GM18519 (cell line): ENCODE measurements around the gene SPIB.
"Not testable (repeated sequence)": the region's sequence is repeated elsewhere in the genome, so short reads cannot be mapped to it uniquely, and the experiment has no call there.

Experiments
- ATAC-seq: cut with Tn5 transposase; IDR thresholded peaks from one replicate; pipeline ENCODE4 v1.9.1; 2021; ENCODE audit warnings: mild to moderate bottlenecking, moderate library complexity; ENCODE audit not compliant: unreplicated experiment, low FRiP score

Gene SPIB

DNA sequence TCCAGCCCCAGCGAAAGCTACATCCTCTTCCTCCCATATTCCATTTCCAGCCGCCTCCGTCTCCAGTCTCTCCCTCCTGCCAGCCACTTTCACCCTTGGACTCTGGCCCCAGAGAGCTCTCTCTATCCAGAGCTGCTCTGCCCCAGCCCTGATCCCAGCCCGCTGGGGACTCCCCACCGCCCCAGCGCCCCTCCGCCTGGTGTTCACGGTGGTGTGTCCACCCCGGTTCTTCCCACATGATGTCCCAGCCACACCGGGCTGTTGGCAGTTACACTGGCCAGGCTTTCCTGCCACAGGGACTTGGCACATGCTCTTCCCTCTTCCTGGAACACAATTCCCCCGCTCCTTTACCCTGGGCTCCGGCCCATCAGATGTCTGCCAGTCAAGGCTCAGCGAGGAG lies 46.3 kb downstream of the SPIB start:
- no peak for ATAC-seq

DNA sequence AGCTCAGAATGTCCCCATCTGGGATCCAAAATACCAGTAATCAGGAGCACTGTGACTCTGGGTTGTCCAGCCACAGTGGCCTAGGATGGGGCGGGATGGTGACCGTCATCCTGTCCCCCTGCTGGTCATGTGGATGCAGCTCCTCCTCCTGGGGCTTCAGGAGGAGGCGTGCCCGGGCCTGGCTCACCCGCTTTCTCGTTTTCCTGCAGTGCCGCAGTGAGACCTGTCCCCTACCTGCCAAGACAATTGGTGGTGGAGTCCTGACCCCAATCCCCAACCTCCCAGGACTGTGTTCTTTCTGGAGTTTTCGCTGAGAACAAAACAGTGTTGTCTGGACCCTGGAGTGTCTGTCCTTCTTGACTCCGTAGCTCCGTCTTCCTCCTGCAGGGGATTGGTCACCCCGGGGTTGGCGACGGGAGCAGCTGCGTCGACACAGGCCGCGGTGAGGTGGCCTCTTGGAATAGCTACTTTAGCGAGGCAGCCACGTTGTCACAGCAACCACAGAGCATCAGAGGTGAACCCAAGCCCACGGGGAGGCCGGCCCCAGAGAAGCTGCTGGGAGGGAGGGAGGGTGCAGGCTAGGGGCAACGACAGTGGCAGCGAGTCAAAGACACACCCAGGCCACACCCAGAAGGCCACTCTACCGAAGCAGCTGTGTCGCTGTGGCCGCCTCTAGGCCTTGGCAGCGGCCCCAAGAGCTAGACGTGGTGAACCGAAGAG lies 47.4 kb downstream of the SPIB start:
- no peak for ATAC-seq

DNA sequence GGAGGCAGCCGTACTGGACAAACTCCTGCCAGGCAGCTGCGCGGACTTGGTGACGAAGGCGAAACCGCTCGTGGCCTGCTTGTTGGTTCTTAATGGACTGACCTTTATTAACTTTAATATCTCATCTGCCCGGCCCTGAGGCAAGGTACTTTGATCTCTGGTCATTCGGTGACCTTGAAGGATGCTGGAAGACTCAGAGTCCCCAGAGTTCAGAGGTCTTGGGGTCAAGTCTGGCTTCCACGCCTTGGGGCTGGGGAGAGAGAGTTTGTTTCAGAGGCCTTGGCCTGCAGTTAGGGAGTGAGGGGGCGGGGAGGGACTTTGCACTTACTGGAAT lies 47.9 kb downstream of the SPIB start:
- no peak for ATAC-seq

DNA sequence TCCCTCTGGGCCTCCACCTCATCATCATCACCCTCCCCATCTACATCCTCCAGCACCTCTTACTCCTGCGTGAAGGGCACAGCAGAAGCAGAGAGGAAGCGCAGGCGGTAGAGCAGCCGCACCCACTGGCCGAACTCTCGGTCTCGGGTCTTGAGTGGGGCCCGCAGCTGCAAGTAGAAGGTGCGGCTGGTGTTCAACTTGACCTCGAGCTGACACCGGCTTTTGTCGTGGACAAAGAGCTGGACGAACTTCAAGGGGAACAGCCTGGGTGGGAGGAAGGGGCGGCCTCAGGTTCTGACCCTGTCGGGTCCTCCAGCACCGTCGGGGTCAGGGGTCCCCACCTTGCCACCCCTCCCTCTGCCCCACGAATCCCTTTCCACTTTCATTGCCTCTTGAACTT lies 48.8 kb downstream of the SPIB start:
- no peak for ATAC-seq

DNA sequence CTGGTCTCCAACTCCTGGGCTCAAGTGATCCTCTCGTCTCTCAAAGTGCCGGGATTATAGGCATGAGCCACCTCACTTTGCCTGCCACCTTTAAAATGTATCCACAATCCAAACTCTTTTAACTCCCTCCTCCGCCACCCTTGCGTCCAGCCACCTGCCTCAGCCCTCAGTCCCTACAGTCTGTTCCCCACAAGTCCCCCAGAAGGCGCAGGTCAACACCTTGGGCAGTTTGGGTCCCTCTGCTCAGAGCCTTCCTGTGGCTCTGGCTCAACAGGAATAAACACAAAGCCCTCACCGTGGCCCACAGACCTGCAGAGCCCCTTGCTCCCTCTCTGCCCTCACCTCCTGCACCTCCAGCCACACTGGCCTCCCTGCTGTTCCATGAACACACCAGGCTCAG lies 50.1 kb downstream of the SPIB start:
- no peak for ATAC-seq

DNA sequence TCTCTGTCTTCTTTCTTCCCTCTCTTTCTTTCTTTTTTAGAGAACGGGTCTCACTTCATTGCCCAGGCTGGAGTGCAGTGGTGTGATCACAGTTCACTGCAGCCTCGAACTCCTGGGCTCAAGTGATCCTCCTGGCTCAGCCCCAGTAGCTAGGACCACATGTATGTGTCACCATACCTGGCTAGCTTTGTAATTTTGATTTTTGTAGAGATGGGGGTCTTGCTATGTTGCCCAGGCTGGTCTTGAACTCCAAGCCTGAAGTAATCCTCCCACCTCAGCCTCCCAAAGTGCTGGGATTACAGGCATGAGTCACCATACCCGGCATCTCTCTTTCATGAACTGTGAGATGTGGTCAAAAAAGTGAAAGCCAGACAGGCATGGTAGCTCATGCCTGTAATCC lies 54.6 kb downstream of the SPIB start:
- not testable (repeated sequence) for ATAC-seq

DNA sequence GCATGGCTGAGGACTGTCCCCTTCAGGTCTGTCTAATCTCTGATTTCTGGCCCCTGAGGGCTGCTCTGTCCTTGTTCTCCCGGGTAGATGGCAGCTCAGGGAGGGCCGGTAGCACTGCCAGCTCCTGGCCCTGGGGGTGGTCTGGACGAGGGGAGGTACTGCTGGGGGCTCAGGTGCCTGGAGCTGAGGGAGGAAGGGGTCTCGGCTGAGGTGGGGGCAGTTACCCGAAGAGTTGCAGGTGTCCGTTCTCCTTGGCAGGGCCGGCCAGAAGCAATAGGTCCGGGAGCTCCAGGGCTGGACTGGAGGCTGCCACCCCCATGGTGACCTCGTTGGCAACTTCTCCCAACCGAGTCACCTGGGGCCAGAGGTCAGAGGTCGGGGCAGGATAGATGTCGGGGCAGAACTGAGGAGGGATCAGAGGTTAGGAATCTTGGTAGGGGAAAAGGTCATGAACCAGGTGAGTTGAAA lies 56.4 kb downstream of the SPIB start:
- no peak for ATAC-seq

DNA sequence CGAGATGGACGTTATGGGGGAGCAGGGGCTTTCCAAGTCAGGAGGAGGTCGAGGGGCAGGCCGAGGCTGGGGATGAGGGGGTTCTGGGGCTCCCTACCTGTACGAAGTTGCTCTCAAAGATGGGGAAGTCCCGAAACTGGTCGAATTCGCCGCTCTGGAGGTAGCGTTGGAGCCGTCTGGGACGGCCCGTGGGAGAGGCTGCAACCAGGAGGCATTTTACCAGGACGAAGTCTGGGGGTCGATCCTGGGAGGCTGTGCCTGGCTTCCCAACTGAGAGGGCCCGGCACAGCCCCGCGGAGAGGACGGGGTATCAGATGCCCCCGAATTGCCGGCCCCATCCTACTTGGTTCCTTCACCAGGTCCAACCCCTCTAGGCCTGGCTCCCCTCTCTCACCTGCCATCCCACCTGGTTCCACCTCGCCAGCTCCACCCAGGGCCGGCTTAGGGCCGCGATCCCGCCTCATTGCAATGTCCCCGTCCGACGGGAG lies 57.0 kb downstream of the SPIB start:
- no peak for ATAC-seq

DNA sequence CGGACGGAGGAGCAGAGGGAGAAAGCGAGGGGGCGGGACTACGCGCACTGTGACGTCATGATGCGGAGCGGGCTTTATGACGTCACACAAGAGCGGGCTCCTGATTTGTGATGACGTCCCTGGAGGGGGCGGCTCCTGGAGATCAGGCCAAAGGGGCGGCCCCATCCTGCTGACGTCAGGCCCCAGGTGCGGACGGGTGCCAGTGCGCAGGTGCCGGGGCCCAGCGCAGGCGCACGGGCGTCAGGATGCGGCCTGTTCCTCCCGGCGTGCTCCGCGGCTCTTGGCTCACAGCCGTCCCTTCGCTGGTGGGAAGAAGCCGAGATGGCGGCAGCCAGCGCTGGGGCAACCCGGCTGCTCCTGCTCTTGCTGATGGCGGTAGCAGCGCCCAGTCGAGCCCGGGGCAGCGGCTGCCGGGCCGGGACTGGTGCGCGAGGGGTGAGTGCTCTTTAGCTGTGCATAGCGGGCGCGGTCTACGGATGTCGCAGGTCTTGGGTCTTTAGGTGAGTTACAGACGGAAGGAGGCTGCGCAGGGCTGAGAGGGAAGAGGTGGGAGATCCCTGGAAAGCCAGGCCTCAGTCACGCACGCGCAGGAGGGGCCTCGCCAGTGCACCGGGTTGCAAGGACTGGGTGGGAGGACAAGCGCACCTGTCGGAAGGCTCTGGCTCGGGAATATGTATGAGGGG lies 57.6 kb downstream of the SPIB start, which contains the start of the genes EMC10 and GARIN5A:
TSS of gene EMC10 (plus strand) at position 284 of the 683 bp plus-strand sequence. CDS start at position 322, 38 bp downstream.
TSS of gene GARIN5A (minus strand) at position 625 of the 683 bp plus-strand sequence. CDS start at position 165, 460 bp downstream.
- peak; percentile 53 for ATAC-seq

DNA sequence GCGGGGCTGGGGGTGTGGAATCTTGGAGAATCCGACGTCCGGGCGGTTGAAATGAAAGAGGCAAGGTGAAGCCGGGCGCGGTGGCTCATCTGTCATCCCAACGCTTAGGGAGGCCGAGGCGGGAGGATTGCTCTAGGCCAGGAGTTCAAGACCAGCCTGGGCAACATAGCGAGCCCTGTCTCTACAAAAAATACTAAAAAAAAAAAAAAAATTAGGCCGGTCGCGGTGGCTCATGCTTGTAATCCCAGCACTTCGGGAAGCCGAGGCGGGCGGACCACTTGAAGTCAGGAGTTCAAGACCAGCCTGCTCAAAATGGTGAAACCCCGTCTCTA lies 58.1 kb downstream of the SPIB start:
- ATAC-seq, result no peak

DNA sequence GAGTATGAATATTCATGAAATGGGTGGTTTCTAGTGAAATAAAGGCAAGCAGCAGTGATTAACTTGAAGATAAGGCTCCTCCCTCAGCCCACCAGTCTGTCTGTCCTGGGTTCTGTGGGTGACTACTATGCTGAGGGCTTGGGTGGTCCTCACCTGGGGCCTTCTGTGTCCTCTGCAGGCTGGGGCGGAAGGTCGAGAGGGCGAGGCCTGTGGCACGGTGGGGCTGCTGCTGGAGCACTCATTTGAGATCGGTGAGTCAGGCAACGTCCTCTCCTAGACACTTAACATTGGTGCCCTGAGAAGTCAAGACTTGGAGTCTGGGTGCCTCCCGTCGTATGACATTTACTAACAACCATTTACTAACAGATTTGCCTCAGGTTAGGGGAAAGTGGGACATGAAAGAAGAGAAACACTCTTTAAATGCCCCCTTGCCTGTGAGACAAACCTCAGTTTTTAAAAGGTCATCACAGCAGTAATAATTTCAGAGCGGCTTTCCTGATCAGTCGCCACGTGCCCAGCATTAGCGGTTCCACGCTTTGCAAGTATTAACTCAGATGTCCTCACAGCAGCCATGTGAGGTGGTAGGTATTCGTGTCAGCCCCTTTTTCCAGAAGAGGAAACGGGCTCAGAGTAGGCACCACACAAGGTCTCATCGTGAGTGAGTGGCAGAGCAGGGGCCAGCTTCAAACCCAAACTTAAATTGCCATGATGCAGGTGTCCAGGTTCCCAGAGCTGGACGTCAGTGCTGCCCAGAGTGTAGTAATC lies 59.2 kb downstream of the SPIB start:
- ATAC-seq, result no peak

DNA sequence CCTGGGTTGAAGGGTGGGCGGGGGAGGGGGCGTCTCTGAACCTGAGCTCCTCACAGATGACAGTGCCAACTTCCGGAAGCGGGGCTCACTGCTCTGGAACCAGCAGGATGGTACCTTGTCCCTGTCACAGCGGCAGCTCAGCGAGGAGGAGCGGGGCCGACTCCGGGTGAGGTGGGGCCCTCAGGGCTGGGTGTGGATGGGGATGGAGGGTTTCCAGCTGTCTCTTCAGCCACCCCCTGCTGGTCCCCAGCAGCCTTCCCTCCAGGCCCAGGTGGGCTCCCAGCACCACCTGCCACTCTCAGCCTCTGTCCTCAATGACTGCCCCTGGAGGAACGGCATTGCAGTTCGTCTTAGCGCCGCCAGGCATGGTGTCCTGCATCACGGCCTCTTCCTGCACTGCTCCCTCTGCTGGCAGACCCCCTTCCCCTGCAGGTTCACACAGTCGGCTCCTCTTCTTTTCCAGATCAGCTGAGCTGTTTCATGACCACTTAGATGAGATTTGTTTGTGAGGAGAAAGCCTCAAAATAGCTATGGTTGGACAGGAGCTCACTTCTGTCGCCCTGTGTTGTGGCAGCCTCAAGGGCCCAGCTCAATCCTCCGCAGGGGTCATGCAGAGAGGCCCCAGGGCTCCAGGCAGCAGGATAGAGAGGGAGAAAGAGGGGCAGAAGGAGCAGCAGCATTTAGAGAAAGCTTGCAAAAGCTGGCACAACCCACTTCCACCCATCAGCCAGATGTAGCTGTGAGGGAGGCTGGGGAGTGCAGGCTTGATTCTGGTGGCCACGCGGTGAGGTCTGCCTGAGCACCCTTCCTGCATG lies 60.4 kb downstream of the SPIB start:
- ATAC-seq, result no peak

DNA sequence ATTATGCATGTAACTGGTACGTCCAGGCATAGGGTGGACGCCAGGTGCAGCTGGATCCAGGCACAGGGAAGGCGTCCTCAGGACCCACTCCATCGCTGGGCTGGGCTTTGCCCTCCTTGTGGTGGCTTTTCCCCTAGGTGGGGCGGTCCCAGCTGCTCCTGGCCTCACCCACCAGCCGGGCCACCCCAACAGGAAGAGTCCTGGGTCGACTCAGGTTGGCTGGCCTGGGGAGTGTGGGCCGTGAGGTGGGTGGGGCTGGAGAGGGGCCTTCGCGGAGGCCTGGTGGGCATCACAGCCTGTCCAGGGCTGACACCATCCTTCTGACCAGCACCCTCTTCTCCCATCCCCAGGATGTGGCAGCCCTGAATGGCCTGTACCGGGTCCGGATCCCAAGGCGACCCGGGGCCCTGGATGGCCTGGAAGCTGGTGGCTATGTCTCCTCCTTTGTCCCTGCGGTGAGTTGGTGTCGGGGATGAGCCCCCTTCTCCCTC lies 61.1 kb downstream of the SPIB start:
- no peak for ATAC-seq

DNA sequence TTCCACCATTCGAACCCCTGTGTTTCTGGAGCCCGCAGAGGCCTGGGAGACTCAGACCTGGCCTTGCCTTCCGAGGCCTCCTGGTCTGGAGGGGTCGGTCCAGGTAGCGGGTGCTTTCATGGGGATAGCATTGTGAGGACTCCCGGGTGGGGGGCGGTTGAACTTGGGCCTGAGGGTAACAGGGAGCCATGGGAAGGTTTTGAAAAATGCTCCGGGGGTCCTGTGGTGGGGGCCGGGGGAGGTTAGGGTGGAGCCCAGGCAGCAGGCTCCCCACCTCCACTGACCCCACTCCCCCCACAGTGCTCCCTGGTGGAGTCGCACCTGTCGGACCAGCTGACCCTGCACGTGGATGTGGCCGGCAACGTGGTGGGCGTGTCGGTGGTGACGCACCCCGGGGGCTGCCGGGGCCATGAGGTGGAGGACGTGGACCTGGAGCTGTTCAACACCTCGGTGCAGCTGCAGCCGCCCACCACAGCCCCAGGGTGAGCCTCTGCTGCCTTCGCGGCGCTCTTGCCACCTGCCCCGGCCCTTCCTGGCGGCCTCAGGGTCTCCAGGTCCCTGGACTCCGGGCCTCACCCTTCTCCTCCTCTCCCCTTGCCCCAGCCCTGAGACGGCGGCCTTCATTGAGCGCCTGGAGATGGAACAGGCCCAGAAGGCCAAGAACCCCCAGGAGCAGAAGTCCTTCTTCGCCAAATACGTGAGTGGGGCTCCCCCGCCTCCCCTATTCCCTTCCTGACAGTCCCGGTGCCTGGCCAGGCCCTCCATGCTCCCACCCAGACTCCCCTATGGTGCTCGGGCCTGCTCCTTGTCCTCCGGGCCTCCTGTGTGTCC lies 61.8 kb downstream of the SPIB start:
- no peak for ATAC-seq
